Neutrophil (primary cell): ENCODE results near the gene S100A2.
A peak's percentile ranks its signal among the peaks of the same experiment; 100 is the strongest.

ENCODE experiments used
- H3K27ac ChIP-seq: fragments of 200-600 bp; sonication (generic); 2 replicates; pipeline ENCODE4 v1.5.1; 2016; ENCODE audit warnings: mild to moderate bottlenecking, moderate library complexity
- H3K27me3 ChIP-seq: fragments of 200-600 bp; sonication (generic); 2 replicates; pipeline ENCODE4 v1.6.0; 2016; ENCODE audit warnings: mild to moderate bottlenecking
- H3K36me3 ChIP-seq: fragments of 200-600 bp; sonication (generic); 2 replicates; pipeline ENCODE4 v1.5.1; 2017
- H3K4me1 ChIP-seq, 2 experiments: fragments of 200-600 bp in 1 of 2; sonication (generic) in 1 of 2; 1 replicate in 1 of 2; 2 replicates in 1 of 2; pipeline versions ENCODE4 v1.5.1 to v1.6.1; 2013 to 2016; ENCODE audit warnings: low read depth in 1 of 2, low read length in 1 of 2, mild to moderate bottlenecking in 1 of 2, moderate library complexity in 1 of 2; ENCODE audit not compliant: control insufficient read depth in 1 of 2, insufficient read depth in 1 of 2
- H3K4me3 ChIP-seq, 2 experiments: fragments of 200-600 bp in 1 of 2; sonication (generic) in 1 of 2; 1 replicate in 1 of 2; 2 replicates in 1 of 2; pipeline ENCODE4 v1.5.1; 2013 to 2016; ENCODE audit warnings: low read depth in 1 of 2, low read length in 1 of 2, mild to moderate bottlenecking in 1 of 2, moderate library complexity in 1 of 2
- H3K9me3 ChIP-seq: fragments of 200-600 bp; sonication (generic); 2 replicates; pipeline ENCODE4 v1.5.1; 2016
- TF ChIP-seq, protein P1 (sequence below): fragments of 200-600 bp; sonication (generic); IDR thresholded peaks from 2 replicates; pipeline ENCODE4 v1.5.1; 2016; ENCODE audit warnings: antibody characterized with exemption

S100A2 gene

DNA sequence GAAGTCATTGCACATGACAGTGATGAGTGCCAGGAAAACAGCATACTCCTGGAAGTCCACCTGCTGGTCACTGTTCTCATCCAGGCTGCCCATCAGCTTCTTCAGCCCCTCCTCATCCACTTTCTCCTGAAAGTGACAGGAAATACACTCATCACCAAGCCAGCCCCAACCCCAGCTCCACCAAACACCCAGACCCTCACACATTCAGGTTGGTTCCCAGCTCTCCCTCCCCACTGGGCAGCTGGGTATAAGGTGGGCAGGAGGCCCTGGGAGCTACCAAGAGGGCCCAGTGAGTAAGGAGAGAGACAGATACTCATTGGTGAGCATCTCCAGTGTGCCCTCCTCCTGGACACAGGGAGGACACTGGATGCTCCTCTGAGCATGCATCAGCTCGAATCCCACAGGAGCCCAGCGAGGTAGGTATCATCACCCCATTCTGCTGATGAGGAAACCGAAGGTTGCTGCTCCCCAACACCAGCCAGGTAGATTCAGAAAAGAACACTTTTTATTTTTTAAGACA, 4.1 kb downstream of the S100A2 start:
- Histone ChIP-seq H3K27me3 (no peaks in the 10 kb centered on the region), H3K4me1 (peaks cover 25 to 27% of the 10 kb centered on the region in 2 experiments), H3K36me3 (no peaks in the 10 kb centered on the region), H3K4me3 (no peak overlapping the region), H3K9me3 (no peaks in the 10 kb centered on the region), H3K27ac (no peak overlapping the region)
- TF ChIP-seq, protein P1, sequence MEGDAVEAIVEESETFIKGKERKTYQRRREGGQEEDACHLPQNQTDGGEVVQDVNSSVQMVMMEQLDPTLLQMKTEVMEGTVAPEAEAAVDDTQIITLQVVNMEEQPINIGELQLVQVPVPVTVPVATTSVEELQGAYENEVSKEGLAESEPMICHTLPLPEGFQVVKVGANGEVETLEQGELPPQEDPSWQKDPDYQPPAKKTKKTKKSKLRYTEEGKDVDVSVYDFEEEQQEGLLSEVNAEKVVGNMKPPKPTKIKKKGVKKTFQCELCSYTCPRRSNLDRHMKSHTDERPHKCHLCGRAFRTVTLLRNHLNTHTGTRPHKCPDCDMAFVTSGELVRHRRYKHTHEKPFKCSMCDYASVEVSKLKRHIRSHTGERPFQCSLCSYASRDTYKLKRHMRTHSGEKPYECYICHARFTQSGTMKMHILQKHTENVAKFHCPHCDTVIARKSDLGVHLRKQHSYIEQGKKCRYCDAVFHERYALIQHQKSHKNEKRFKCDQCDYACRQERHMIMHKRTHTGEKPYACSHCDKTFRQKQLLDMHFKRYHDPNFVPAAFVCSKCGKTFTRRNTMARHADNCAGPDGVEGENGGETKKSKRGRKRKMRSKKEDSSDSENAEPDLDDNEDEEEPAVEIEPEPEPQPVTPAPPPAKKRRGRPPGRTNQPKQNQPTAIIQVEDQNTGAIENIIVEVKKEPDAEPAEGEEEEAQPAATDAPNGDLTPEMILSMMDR, result no peak

DNA sequence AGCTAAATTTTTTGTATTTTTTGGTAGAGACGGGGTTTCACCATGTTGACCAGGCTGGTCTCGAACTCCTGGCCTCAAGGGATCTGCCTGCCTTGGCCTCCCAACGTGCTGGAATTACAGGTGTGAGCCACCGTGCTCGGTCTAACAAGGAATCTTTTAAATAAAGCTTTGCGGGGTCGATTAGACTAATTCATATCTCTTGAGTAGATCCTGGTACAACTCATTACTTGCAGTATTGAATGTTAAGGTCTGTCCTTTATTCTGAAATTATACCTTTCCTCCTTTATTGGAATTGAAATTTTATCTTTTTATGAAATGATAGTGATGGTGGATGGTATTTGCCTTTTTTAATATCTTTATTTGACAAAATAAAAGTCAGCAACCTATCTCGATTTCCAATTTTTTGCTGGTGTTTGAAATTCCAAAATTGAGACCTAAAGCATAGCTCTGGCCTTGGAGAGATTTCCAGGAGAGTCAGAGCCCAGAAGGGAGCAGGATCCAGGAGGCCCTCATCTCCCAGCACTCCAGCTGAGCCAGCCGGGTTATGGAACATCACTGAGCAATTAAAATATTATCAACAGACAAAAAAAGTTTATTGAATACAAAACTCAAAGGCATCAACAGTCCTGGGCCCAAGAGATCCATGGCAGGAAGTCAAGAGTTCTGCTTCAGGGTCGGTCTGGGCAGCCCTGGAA, 4.7 kb downstream of the S100A2 start:
- H3K36me3 ChIP-seq, result no peaks in the 10 kb centered on the region
- H3K27me3 ChIP-seq, result no peaks in the 10 kb centered on the region
- H3K27ac ChIP-seq, result no peak overlapping the region
- no peaks in the 10 kb centered on the region for H3K9me3 ChIP-seq
- TF ChIP-seq, protein P1, result no peak
- H3K4me1 ChIP-seq, result peaks cover 25 to 26% of the 10 kb centered on the region in 2 experiments
- no peak overlapping the region for H3K4me3 ChIP-seq

DNA sequence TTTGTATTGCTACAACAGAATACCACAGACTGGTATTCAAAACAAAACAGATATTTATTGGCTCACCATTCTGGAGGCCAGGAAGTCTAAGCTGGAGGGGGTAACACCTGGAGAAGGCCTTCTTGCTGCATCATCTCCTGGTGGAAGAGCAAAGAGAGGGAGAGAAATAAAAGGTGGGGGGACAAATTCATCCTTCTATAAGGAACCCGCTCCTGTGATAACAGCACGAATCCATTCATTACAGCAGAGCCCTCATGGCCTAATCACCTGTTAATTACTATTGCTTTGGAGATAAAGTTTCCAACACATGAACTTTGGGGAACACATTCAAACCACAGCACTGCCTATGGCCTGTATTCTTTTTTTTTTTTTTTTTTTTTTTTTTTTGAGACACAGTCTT, 5.4 kb downstream of the S100A2 start:
- no peak overlapping the region for H3K4me3 ChIP-seq
- TF ChIP-seq, protein P1, result no peak
- H3K27me3 ChIP-seq, result no peaks in the 10 kb centered on the region
- peaks cover 19 to 20% of the 10 kb centered on the region in 2 experiments for H3K4me1 ChIP-seq
- H3K27ac ChIP-seq, result no peak overlapping the region
- H3K36me3 ChIP-seq, result no peaks in the 10 kb centered on the region
- no peaks in the 10 kb centered on the region for H3K9me3 ChIP-seq

DNA sequence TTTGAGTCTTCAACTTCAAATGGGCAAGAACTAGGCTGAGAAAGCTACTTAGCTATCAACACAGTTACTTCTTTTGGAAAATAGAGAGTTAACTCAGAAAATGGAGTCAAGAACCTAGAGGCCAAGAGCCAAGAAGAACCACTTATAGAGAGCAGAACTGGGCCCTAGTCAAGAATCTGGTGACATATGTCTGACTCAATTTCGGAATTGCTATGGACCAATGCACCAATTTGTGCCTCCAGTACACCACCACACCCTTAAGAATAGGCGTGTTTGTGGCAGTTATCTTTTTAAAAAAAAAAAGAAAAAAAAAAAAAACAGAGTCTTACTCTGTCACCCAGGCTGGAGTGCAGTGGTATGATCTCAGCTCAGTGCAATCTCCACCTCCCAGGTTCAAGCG, 7.8 kb downstream of the S100A2 start:
- Histone ChIP-seq H3K27me3 (no peaks in the 10 kb centered on the region), H3K27ac (no peak overlapping the region), H3K4me1 (peaks cover 19 to 23% of the 10 kb centered on the region in 2 experiments), H3K9me3 (no peaks in the 10 kb centered on the region), H3K36me3 (no peaks in the 10 kb centered on the region), H3K4me3 (no peak overlapping the region)
- TF ChIP-seq, protein P1, result no peak

DNA sequence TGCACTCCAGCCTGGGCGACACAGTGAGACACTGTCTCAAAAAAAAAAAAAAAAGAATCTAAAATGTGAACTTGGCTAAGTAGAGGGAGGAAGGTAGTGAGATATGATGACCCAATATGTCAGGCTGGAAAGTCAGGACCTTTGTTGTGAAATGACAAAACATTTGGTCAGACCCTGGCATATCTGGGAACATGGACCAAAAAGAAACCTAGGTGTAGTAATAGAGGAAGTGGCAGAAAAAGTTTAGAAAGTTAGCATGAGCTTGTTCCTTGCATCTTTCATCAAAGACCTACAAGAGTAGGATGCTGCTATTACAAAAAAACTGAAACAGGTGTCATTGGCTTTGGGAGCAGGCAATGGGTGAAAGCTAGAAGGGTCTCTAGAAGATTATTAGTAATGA, 9.3 kb downstream of the S100A2 start:
- Histone ChIP-seq H3K9me3 (no peaks in the 10 kb centered on the region), H3K27me3 (no peaks in the 10 kb centered on the region), H3K36me3 (no peaks in the 10 kb centered on the region), H3K4me1 (peaks cover 23 to 26% of the 10 kb centered on the region in 2 experiments), H3K4me3 (no peak overlapping the region), H3K27ac (peak overlapping the region; percentile 60)
- TF ChIP-seq, protein P1, result no peak
